Uterus (tissue), 4 donors: Measurements from ENCODE around the gene FILIP1L. TPM values are rescaled to one million over a fixed set of nuclear protein-coding genes. Genes with fewer than 3 reads are reported as not detected.

Experiments
- DNase-seq, 2 donors: peaks; one replicate each; pipeline ENCODE4 v3.0.0-alpha.2; 2019 to 2020
- H3K27ac ChIP-seq, 2 donors: fragments of 200-600 bp; sonication (generic); 1 replicate in 1 of 2; 2 replicates in 1 of 2; pipeline ENCODE4 v1.5.1; 2016 to 2018
- H3K27me3 ChIP-seq, 2 donors: fragments of 200-600 bp; sonication (generic); one replicate each; pipeline ENCODE4 v1.5.1; 2018 to 2019; ENCODE audit warnings: control low read depth in 1 of 2
- H3K36me3 ChIP-seq, 2 donors: fragments of 200-600 bp; sonication (generic); one replicate each; pipeline ENCODE4 v1.5.1; 2019; ENCODE audit warnings: control low read depth in 1 of 2
- H3K4me1 ChIP-seq, 2 donors: fragments of 200-600 bp; sonication (generic); one replicate each; pipeline ENCODE4 v1.5.1; 2018 to 2019; ENCODE audit warnings: control low read depth in 1 of 2
- H3K4me3 ChIP-seq, 2 donors: fragments of 200-600 bp; sonication (generic); 1 replicate in 1 of 2; 2 replicates in 1 of 2; pipeline ENCODE4 v1.5.1; 2018 to 2019; ENCODE audit warnings: mild to moderate bottlenecking in 1 of 2
- H3K9me3 ChIP-seq, 2 donors: fragments of 200-600 bp; sonication (generic); one replicate each; pipeline ENCODE4 v1.5.1; 2019; ENCODE audit warnings: control low read depth in 1 of 2
- CTCF ChIP-seq, 4 experiments: fragments of 200-600 bp in 2 of 4; fragments of 450-650 bp in 2 of 4; sonication (generic) in 2 of 4; IDR thresholded peaks; one replicate each; pipeline ENCODE4 v1.5.1; 2016 to 2019; ENCODE audit warnings: antibody characterized with exemption in 4 of 4, mild to moderate bottlenecking in 2 of 4, moderate library complexity in 1 of 4
- POLR2A ChIP-seq, 2 donors: fragments of 450-650 bp; IDR thresholded peaks; one replicate each; pipeline ENCODE4 v1.6.1; 2016; ENCODE audit warnings: antibody characterized with exemption in 2 of 2, mild to moderate bottlenecking in 1 of 2, moderate library complexity in 1 of 2
- intact Hi-C: fragments of 100-400 bp; cut with DNase I; formaldehyde crosslinking; loops from one replicate; pipeline ENCODE4 v1.15.1; 2023; ENCODE audit warnings: low total_unique reads
- total RNA-seq, 4 donors: library from RNA; depleted of rRNA in 3 of 4; stranded (reverse); fragments of >200 nt in 3 of 4; gene quantifications; one replicate each; pipeline versions ENCODE4 v1.1.0 to v1.2.4, GENCODE V29; 2014 to 2023
- donor health status: DM: yes; HTN: yes; CAD: no.

The FILIP1L gene
- total RNA-seq, 4 donors from 2014 or later: 48.5 to 99.1 (median 66.3) TPM

GRCh38 chr3:99957151-99957796 lies 157.0 kb downstream of the FILIP1L start:
- Histone ChIP-seq H3K36me3 (no peaks in the 10 kb centered on the region), H3K27me3 (no peaks in the 10 kb centered on the region), H3K4me3 (no peak overlapping the region), H3K27ac (peak overlapping the region; percentile 83 to 86), H3K9me3 (no peaks in the 10 kb centered on the region), H3K4me1 (no peaks in the 10 kb centered on the region)
- TF ChIP-seq POLR2A (IDR thresholded peaks at IDR 0.05): no peak
- no peak for TF ChIP-seq CTCF (IDR thresholded peaks at IDR 0.05)
- intact Hi-C loops: no loop called here
- DNase-seq: no peak

GRCh38 chr3:99955773-99956562 lies 158.3 kb downstream of the FILIP1L start:
- peak overlapping the region; percentile 0 to 83 for H3K27ac ChIP-seq
- TF ChIP-seq CTCF (IDR thresholded peaks at IDR 0.05) (no peak), POLR2A (IDR thresholded peaks at IDR 0.05) (no peak)
- intact Hi-C loops: no loop called here

GRCh38 chr3:99954914-99955644 lies 159.2 kb downstream of the FILIP1L start:
- DNase-seq: no peak
- TF ChIP-seq CTCF (IDR thresholded peaks at IDR 0.05) (no peak), POLR2A (IDR thresholded peaks at IDR 0.05) (no peak)
- Histone ChIP-seq H3K27ac (peak overlapping the region; percentile 5 to 45), H3K4me1 (no peaks in the 10 kb centered on the region), H3K4me3 (no peak overlapping the region), H3K36me3 (no peaks in the 10 kb centered on the region), H3K27me3 (no peaks in the 10 kb centered on the region), H3K9me3 (no peaks in the 10 kb centered on the region)
- intact Hi-C loops: no loop called here

More at GRCh38 chr3:99955773-99956562, 158.3 kb downstream of the FILIP1L start:
- Histone ChIP-seq H3K4me1 (no peaks in the 10 kb centered on the region), H3K4me3 (no peak overlapping the region), H3K36me3 (no peaks in the 10 kb centered on the region), H3K27me3 (no peaks in the 10 kb centered on the region), H3K9me3 (no peaks in the 10 kb centered on the region)
- DNase-seq: no peak

- no peaks in the 10 kb centered on the region for H3K4me1 ChIP-seq
Observed at GRCh38 chr3:99953596-99953995, 160.7 kb downstream of the FILIP1L start.

More at GRCh38 chr3:99953596-99953995, 160.7 kb downstream of the FILIP1L start:
- TF ChIP-seq POLR2A (IDR thresholded peaks at IDR 0.05): no peak
- TF ChIP-seq CTCF (IDR thresholded peaks at IDR 0.05): no peak
- H3K27me3 ChIP-seq: no peaks in the 10 kb centered on the region
- no peak for DNase-seq
- H3K27ac ChIP-seq: no peak overlapping the region
- intact Hi-C loops: no loop called here
- no peak overlapping the region for H3K4me3 ChIP-seq
- no peaks in the 10 kb centered on the region for H3K9me3 ChIP-seq
- H3K36me3 ChIP-seq: no peaks in the 10 kb centered on the region
